HEK293 (cell line): ENCODE data around the gene HOXC5.

Source experiments
- BCL11A ChIP-seq: fragments of 450-650 bp; formaldehyde crosslinking; IDR thresholded peaks from 2 replicates; pipeline ENCODE4 v1.5.1; 2016; ENCODE audit warnings: low read depth, missing biosample characterization, missing genetic modification characterization
- BCL11B ChIP-seq: fragments of 450-650 bp; formaldehyde crosslinking; IDR thresholded peaks from 2 replicates; pipeline ENCODE4 v1.5.1; 2016; ENCODE audit warnings: low read depth, missing biosample characterization, missing genetic modification characterization
- EGR2 ChIP-seq: fragments of 450-650 bp; formaldehyde crosslinking; IDR thresholded peaks from 2 replicates; pipeline ENCODE4 v1.5.1; 2016; ENCODE audit warnings: low read depth, missing biosample characterization, missing genetic modification characterization
- KLF10 ChIP-seq: fragments of 450-650 bp; IDR thresholded peaks from 2 replicates; pipeline ENCODE4 v1.5.1; 2018; ENCODE audit warnings: missing biosample characterization, mild to moderate bottlenecking, missing genetic modification characterization
- KLF8 ChIP-seq: fragments of 450-650 bp; formaldehyde crosslinking; IDR thresholded peaks from 2 replicates; pipeline ENCODE4 v1.5.1; 2016; ENCODE audit warnings: missing biosample characterization, missing genetic modification characterization
- SCRT2 ChIP-seq: fragments of 450-650 bp; formaldehyde crosslinking; IDR thresholded peaks from 2 replicates; pipeline ENCODE4 v1.5.1; 2016; ENCODE audit warnings: missing biosample characterization, missing genetic modification characterization
- SETDB1 ChIP-seq: IDR thresholded peaks from one replicate; pipeline ENCODE4 v1.6.1; 2017; ENCODE audit warnings: mild to moderate bottlenecking, low read length, moderate library complexity, mixed read lengths; ENCODE audit not compliant: insufficient read length
- WT1 ChIP-seq: fragments of 450-650 bp; formaldehyde crosslinking; IDR thresholded peaks from 2 replicates; pipeline ENCODE4 v1.5.1; 2016; ENCODE audit warnings: missing biosample characterization, missing genetic modification characterization
- ZBTB20 ChIP-seq: fragments of 450-650 bp; formaldehyde crosslinking; IDR thresholded peaks from 2 replicates; pipeline ENCODE4 v1.5.1; 2016; ENCODE audit warnings: missing biosample characterization, missing genetic modification characterization
- ZNF114 ChIP-seq: fragments of 450-650 bp; formaldehyde crosslinking; IDR thresholded peaks from 2 replicates; pipeline ENCODE4 v1.5.0; 2017; ENCODE audit warnings: missing biosample characterization, missing genetic modification characterization
- ZNF174 ChIP-seq: fragments of 450-650 bp; formaldehyde crosslinking; IDR thresholded peaks from 2 replicates; pipeline ENCODE4 v1.5.0; 2017; ENCODE audit warnings: missing biosample characterization, mild to moderate bottlenecking, missing genetic modification characterization
- ZNF184 ChIP-seq: fragments of 450-650 bp; IDR thresholded peaks from 2 replicates; pipeline ENCODE4 v1.5.1; 2018; ENCODE audit warnings: missing biosample characterization, mild to moderate bottlenecking, missing genetic modification characterization
- ZNF292 ChIP-seq: fragments of 450-650 bp; formaldehyde crosslinking; IDR thresholded peaks from 2 replicates; pipeline ENCODE4 v1.5.1; 2016; ENCODE audit warnings: low read depth, missing biosample characterization, missing genetic modification characterization, borderline replicate concordance
- ZNF311 ChIP-seq: fragments of 450-650 bp; formaldehyde crosslinking; IDR thresholded peaks from 2 replicates; pipeline ENCODE4 v1.5.1; 2017; ENCODE audit warnings: missing biosample characterization, missing genetic modification characterization, borderline replicate concordance
- ZNF324 ChIP-seq: fragments of 450-650 bp; formaldehyde crosslinking; IDR thresholded peaks from 2 replicates; pipeline ENCODE4 v1.5.1; 2016; ENCODE audit warnings: missing biosample characterization, missing genetic modification characterization
- ZNF350 ChIP-seq: fragments of 450-650 bp; formaldehyde crosslinking; IDR thresholded peaks from 2 replicates; pipeline ENCODE4 v1.5.0; 2017; ENCODE audit warnings: missing biosample characterization, mild to moderate bottlenecking, missing genetic modification characterization
- ZNF362 ChIP-seq: fragments of 450-650 bp; formaldehyde crosslinking; IDR thresholded peaks from 2 replicates; pipeline ENCODE4 v1.5.1; 2016; ENCODE audit warnings: missing biosample characterization, missing genetic modification characterization
- ZNF394 ChIP-seq: fragments of 450-650 bp; formaldehyde crosslinking; IDR thresholded peaks from 2 replicates; pipeline ENCODE4 v1.5.1; 2016; ENCODE audit warnings: missing biosample characterization, missing genetic modification characterization, mild to moderate bottlenecking, moderate library complexity, borderline replicate concordance
- ZNF488 ChIP-seq: fragments of 450-650 bp; formaldehyde crosslinking; IDR thresholded peaks from 2 replicates; pipeline ENCODE4 v1.5.1; 2016; ENCODE audit warnings: missing biosample characterization, missing genetic modification characterization
- ZNF501 ChIP-seq: fragments of 450-650 bp; formaldehyde crosslinking; IDR thresholded peaks from 2 replicates; pipeline ENCODE4 v1.5.1; 2016; ENCODE audit warnings: missing biosample characterization, missing genetic modification characterization
- ZNF514 ChIP-seq: fragments of 450-650 bp; formaldehyde crosslinking; IDR thresholded peaks from 2 replicates; pipeline ENCODE4 v1.5.1; 2016; ENCODE audit warnings: missing biosample characterization, missing genetic modification characterization
- ZNF521 ChIP-seq: fragments of 450-650 bp; formaldehyde crosslinking; IDR thresholded peaks from 2 replicates; pipeline ENCODE4 v1.5.1; 2017; ENCODE audit warnings: missing biosample characterization, mild to moderate bottlenecking, missing genetic modification characterization
- ZNF596 ChIP-seq: fragments of 450-650 bp; IDR thresholded peaks from 2 replicates; pipeline ENCODE4 v1.5.0; 2018; ENCODE audit warnings: missing biosample characterization, mild to moderate bottlenecking, missing genetic modification characterization, moderate library complexity
- ZNF600 ChIP-seq: fragments of 450-650 bp; formaldehyde crosslinking; IDR thresholded peaks from 2 replicates; pipeline ENCODE4 v1.5.1; 2016; ENCODE audit warnings: missing biosample characterization, missing genetic modification characterization
- ZNF629 ChIP-seq: fragments of 450-650 bp; formaldehyde crosslinking; IDR thresholded peaks from 2 replicates; pipeline ENCODE4 v1.5.1; 2017; ENCODE audit warnings: missing biosample characterization, missing genetic modification characterization
- ZNF654 ChIP-seq: fragments of 450-650 bp; formaldehyde crosslinking; IDR thresholded peaks from 2 replicates; pipeline ENCODE4 v1.5.1; 2016; ENCODE audit warnings: low read depth, missing biosample characterization, missing genetic modification characterization
- ZNF658 ChIP-seq: fragments of 450-650 bp; formaldehyde crosslinking; IDR thresholded peaks from 2 replicates; pipeline ENCODE4; 2016; ENCODE audit warnings: missing biosample characterization, missing genetic modification characterization
- ZNF670 ChIP-seq: fragments of 450-650 bp; formaldehyde crosslinking; IDR thresholded peaks from 2 replicates; pipeline ENCODE4 v1.5.1; 2016; ENCODE audit warnings: missing biosample characterization, missing genetic modification characterization, low read depth
- ZNF692 ChIP-seq: fragments of 450-650 bp; formaldehyde crosslinking; IDR thresholded peaks from 2 replicates; pipeline ENCODE4 v1.5.1; 2016; ENCODE audit warnings: missing biosample characterization, missing genetic modification characterization
- ZNF792 ChIP-seq: fragments of 450-650 bp; formaldehyde crosslinking; IDR thresholded peaks from 2 replicates; pipeline ENCODE4 v1.5.1; 2016; ENCODE audit warnings: missing biosample characterization, missing genetic modification characterization
- ZNF830 ChIP-seq: fragments of 450-650 bp; IDR thresholded peaks from 2 replicates; pipeline ENCODE4 v1.5.0; 2018; ENCODE audit warnings: missing biosample characterization, missing genetic modification characterization, low read depth, mild to moderate bottlenecking, moderate library complexity
- TF ChIP-seq, protein P1 (sequence below): fragments of 450-650 bp; formaldehyde crosslinking; IDR thresholded peaks from 2 replicates; pipeline ENCODE4 v1.5.1; 2016; ENCODE audit warnings: missing biosample characterization, missing genetic modification characterization
- TF ChIP-seq, protein P2 (sequence below): fragments of 450-650 bp; formaldehyde crosslinking; IDR thresholded peaks from 2 replicates; pipeline ENCODE4 v1.5.1; 2017; ENCODE audit warnings: missing biosample characterization, missing genetic modification characterization
- TF ChIP-seq, protein P3 (sequence below): fragments of 450-650 bp; formaldehyde crosslinking; IDR thresholded peaks from 2 replicates; pipeline ENCODE4 v1.5.1; 2016; ENCODE audit warnings: missing biosample characterization, missing genetic modification characterization, borderline replicate concordance

HOXC5 gene

DNA sequence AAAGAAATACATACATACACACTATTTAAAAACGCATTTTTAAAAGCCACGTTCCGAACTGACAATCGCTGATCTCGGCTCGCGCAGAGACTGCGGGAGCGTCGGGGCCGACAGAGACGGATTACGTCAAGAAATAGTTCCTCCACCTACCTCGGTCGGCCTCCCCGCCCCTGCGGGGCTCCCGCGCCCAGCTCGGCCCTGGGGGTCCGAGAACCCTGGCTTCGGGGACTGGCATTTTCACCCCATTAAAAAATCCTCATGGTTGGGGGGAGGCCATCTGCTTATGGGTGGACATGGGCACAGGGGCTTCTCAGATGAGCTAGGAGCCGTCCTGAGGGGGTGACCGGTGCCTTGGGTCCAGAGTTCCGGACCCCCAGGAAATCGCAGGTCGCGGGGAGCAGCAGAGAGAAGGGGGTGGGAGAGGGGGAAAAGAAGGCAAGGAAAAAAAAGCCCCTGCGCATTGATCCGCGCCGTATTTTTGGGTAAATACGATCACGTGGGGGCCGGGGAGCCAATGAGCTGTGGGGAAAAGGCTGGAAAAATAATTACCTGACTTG lies 33.2 kb upstream of the HOXC5 start (continued):
- TF ChIP-seq ZNF114 (tag by site-specific recombination): no peak
- peak; percentile 34; the same call in 1 of the 2 replicates for TF ChIP-seq EGR2
- no peak for TF ChIP-seq ZNF311 (tag by site-specific recombination)
- peak; percentile 68; the same call in 1 of the 2 replicates for TF ChIP-seq BCL11A (tag by site-specific recombination)
- TF ChIP-seq WT1 (tag by site-specific recombination): peak; percentile 21
- TF ChIP-seq BCL11B (tag by site-specific recombination): peak; percentile 97
- no peak for TF ChIP-seq ZNF514
- TF ChIP-seq ZNF292 (tag by site-specific recombination): no peak
- TF ChIP-seq, protein P1, sequence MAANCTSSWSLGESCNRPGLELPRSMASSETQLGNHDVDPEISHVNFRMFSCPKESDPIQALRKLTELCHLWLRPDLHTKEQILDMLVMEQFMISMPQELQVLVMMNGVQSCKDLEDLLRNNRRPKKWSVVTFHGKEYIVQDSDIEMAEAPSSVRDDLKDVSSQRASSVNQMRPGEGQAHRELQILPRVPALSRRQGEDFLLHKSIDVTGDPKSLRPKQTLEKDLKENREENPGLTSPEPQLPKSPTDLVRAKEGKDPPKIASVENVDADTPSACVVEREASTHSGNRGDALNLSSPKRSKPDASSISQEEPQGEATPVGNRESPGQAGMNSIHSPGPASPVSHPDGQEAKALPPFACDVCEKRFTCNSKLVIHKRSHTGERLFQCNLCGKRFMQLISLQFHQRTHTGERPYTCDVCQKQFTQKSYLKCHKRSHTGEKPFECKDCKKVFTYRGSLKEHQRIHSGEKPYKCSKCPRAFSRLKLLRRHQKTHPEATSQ (tag by site-specific recombination): peak; percentile 80; the same call in 1 of the 2 replicates
- peak; percentile 77 for TF ChIP-seq ZNF629 (tag by site-specific recombination)
- 0 out of 2 replicates have a peak, but pooled peaks have one; percentile 47 for TF ChIP-seq ZNF394
- no peak for TF ChIP-seq ZNF521 (tag by site-specific recombination)
- no peak for TF ChIP-seq SETDB1
- TF ChIP-seq ZNF600: no peak
- no peak for TF ChIP-seq ZNF658 (tag by site-specific recombination)
- TF ChIP-seq, protein P2, sequence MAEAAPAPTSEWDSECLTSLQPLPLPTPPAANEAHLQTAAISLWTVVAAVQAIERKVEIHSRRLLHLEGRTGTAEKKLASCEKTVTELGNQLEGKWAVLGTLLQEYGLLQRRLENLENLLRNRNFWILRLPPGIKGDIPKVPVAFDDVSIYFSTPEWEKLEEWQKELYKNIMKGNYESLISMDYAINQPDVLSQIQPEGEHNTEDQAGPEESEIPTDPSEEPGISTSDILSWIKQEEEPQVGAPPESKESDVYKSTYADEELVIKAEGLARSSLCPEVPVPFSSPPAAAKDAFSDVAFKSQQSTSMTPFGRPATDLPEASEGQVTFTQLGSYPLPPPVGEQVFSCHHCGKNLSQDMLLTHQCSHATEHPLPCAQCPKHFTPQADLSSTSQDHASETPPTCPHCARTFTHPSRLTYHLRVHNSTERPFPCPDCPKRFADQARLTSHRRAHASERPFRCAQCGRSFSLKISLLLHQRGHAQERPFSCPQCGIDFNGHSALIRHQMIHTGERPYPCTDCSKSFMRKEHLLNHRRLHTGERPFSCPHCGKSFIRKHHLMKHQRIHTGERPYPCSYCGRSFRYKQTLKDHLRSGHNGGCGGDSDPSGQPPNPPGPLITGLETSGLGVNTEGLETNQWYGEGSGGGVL (tag by site-specific recombination): peak; percentile 87
- TF ChIP-seq SCRT2 (tag by site-specific recombination): no peak
- TF ChIP-seq ZNF654 (tag by site-specific recombination): no peak
- no peak for TF ChIP-seq ZNF792 (tag by site-specific recombination)
- TF ChIP-seq ZNF830: no peak
- no peak for TF ChIP-seq ZNF350 (tag by site-specific recombination)
- TF ChIP-seq KLF10 (tag by site-specific recombination): no peak
- no peak for TF ChIP-seq ZNF692
- TF ChIP-seq ZBTB20 (tag by site-specific recombination): peak; percentile 85
- peak; percentile 48; the same call in 1 of the 2 replicates for TF ChIP-seq ZNF596
- no peak for TF ChIP-seq ZNF488 (tag by site-specific recombination)
- TF ChIP-seq, protein P3, sequence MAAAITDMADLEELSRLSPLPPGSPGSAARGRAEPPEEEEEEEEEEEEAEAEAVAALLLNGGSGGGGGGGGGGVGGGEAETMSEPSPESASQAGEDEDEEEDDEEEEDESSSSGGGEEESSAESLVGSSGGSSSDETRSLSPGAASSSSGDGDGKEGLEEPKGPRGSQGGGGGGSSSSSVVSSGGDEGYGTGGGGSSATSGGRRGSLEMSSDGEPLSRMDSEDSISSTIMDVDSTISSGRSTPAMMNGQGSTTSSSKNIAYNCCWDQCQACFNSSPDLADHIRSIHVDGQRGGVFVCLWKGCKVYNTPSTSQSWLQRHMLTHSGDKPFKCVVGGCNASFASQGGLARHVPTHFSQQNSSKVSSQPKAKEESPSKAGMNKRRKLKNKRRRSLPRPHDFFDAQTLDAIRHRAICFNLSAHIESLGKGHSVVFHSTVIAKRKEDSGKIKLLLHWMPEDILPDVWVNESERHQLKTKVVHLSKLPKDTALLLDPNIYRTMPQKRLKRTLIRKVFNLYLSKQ: no peak
- TF ChIP-seq KLF8 (tag by site-specific recombination): no peak; the same call in 1 of the 2 replicates
- no peak for TF ChIP-seq ZNF184
- TF ChIP-seq ZNF174 (tag by site-specific recombination): no peak
- peak; percentile 51; the same call in 1 of the 2 replicates for TF ChIP-seq ZNF501 (tag by site-specific recombination)
- no peak for TF ChIP-seq ZNF670
- TF ChIP-seq ZNF362 (tag by site-specific recombination): peak; percentile 99
- peak; percentile 58; the same call in 1 of the 2 replicates for TF ChIP-seq ZNF324 (tag by site-specific recombination)
